ENCODE results near the gene BARHL1. TPM values are rescaled to one million over a fixed set of nuclear protein-coding genes. Genes with fewer than 3 reads are reported as not detected.

Gene BARHL1
- polyA plus RNA-seq, 1 of the 3 experiments (the other 2 are of a cell fraction) = not detected

- TF ChIP-seq EZH2phosphoT487 (IDR thresholded peaks at IDR 0.05; ENCODE audit: borderline replicate concordance, low read depth) = no peak
Measured at GRCh38 chr9:132543960-132544359, 38.4 kb upstream of the BARHL1 start (continued).

GRCh38 chr9:132545578-132545977, 36.8 kb upstream of the BARHL1 start:
- H3K4me2 ChIP-seq = no peak overlapping the region
- no peak for DNase-seq
- ChIA-PET CTCF (interaction anchor here (0.6 to 5.2 kb wide), 19 partner anchors 8 to 135 kb away, joined by 3 to 60 read pairs (median 8); no protein-coding TSS in a partner anchor), POLR2A (interaction anchor here (1.4 kb wide), 1 partner anchor 47 kb away, joined by 3 read pairs; no protein-coding TSS in a partner anchor)
- no peaks in the 10 kb centered on the region for H3K36me3 ChIP-seq (replicated peaks in 1 of 2; ENCODE audit: control insufficient read depth in 1 of 2, insufficient read depth in 2 of 2, low read length in 1 of 2)
- H3K4me3 ChIP-seq (ENCODE audit: low read depth in 2 of 2, low read length in 1 of 2) = no peak overlapping the region; a peak in 1 of 4 replicates
- no peaks in the 10 kb centered on the region for H3K9me2 ChIP-seq
- no peaks in the 10 kb centered on the region for H3K9me3 ChIP-seq
- H3K9ac ChIP-seq = no peak overlapping the region
- H3K79me2 ChIP-seq (ENCODE audit: insufficient read depth) = no peaks in the 10 kb centered on the region
- peaks cover 0 to 49% of the 10 kb centered on the region in 2 experiments; a peak in 1 of 4 replicates for H3K4me1 ChIP-seq (ENCODE audit: control insufficient read depth in 1 of 2, insufficient read depth in 2 of 2, low read depth in 1 of 2, low read length in 1 of 2)
- no peak overlapping the region for H2AFZ ChIP-seq (ENCODE audit: low read depth)
- 71% methylated on average over 9 of the region's 9 CpGs for WGBS (ENCODE audit: low lambda C conversion rate)
- TF ChIP-seq GATA2 (CRISPR knock-in tag; IDR thresholded peaks at IDR 0.05) (no peak), RAD21 (IDR thresholded peaks at IDR 0.05; ENCODE audit: low read length) (no peak), TAF1 (IDR thresholded peaks at IDR 0.05; ENCODE audit: borderline replicate concordance, low read depth, low read length) (no peak), RXRA (IDR thresholded peaks at IDR 0.05; ENCODE audit: borderline replicate concordance, low read depth) (no peak)
- H3K27ac ChIP-seq (ENCODE audit: low read depth in 2 of 2, low read length in 1 of 2) = peak overlapping the region in 1 of 2 experiments; percentile 85; a peak in 2 of 4 replicates
- no peaks in the 10 kb centered on the region for H4K20me1 ChIP-seq (ENCODE audit: insufficient read depth)
- no peaks in the 10 kb centered on the region for H3K27me3 ChIP-seq (ENCODE audit: insufficient read depth)
- no peaks in the 10 kb centered on the region for H3F3A ChIP-seq (replicated peaks; ENCODE audit: insufficient read depth)

GRCh38 chr9:132546148-132547051, 36.0 kb upstream of the BARHL1 start:
- H3K4me2 ChIP-seq = peak overlapping the region; percentile 60
- H3K27me3 ChIP-seq (ENCODE audit: insufficient read depth) = no peaks in the 10 kb centered on the region
- ChIA-PET POLR2A (interaction anchor here (0.7 to 1.4 kb wide), 2 partner anchors 42 to 48 kb away, joined by 3 read pairs; no protein-coding TSS in a partner anchor), CTCF (interaction anchor here (0.6 to 5.2 kb wide), 30 partner anchors 9 to 395 kb away, joined by 3 to 60 read pairs (median 6); no protein-coding TSS in a partner anchor)
- no peaks in the 10 kb centered on the region for H3K9me2 ChIP-seq
- H3K27ac ChIP-seq (ENCODE audit: low read depth in 2 of 2, low read length in 1 of 2) = peak overlapping the region in 1 of 2 experiments; percentile 85; a peak in 2 of 4 replicates
- no peaks in the 10 kb centered on the region for H3F3A ChIP-seq (replicated peaks; ENCODE audit: insufficient read depth)
- peaks cover 0 to 49% of the 10 kb centered on the region in 2 experiments; a peak in 1 of 4 replicates for H3K4me1 ChIP-seq (ENCODE audit: control insufficient read depth in 1 of 2, insufficient read depth in 2 of 2, low read depth in 1 of 2, low read length in 1 of 2)
- no peak overlapping the region for H3K9ac ChIP-seq
- DNase-seq = peak; percentile 96
- 9% methylated on average over 15 of the region's 27 CpGs for WGBS (ENCODE audit: low lambda C conversion rate)
- H2AFZ ChIP-seq (ENCODE audit: low read depth) = peak overlapping the region; percentile 89; the same call in 1 of the 2 replicates
- no peaks in the 10 kb centered on the region for H3K79me2 ChIP-seq (ENCODE audit: insufficient read depth)
- H3K4me3 ChIP-seq (ENCODE audit: low read depth in 2 of 2, low read length in 1 of 2) = peak overlapping the region; percentile 24 to 29; a peak in 3 of 4 replicates
- H4K20me1 ChIP-seq (ENCODE audit: insufficient read depth) = no peaks in the 10 kb centered on the region
- no peaks in the 10 kb centered on the region for H3K9me3 ChIP-seq
- H3K36me3 ChIP-seq (replicated peaks in 1 of 2; ENCODE audit: control insufficient read depth in 1 of 2, insufficient read depth in 2 of 2, low read length in 1 of 2) = no peaks in the 10 kb centered on the region
- TF ChIP-seq FOXJ3 (CRISPR knock-in tag; IDR thresholded peaks at IDR 0.05) (peak; percentile 81), YY1 (IDR thresholded peaks at IDR 0.05; ENCODE audit: low read depth) (no peak), CHD2 (IDR thresholded peaks at IDR 0.05; ENCODE audit: low read length, partially characterized antibody) (peak; percentile 73), REST (IDR thresholded peaks at IDR 0.05; ENCODE audit: low read depth, low read length) (no peak), ZBTB33 (IDR thresholded peaks at IDR 0.05; ENCODE audit: borderline replicate concordance, low read depth) (no peak), FOSL2 (IDR thresholded peaks at IDR 0.05; ENCODE audit: borderline replicate concordance, low read depth) (no peak), TCF12 (IDR thresholded peaks at IDR 0.05) (peak; percentile 81), SMC3 (IDR thresholded peaks at IDR 0.05; ENCODE audit: low read depth, low read length) (no peak), RCOR1 (IDR thresholded peaks at IDR 0.05; ENCODE audit: low read length) (peak; percentile 78), POLR2AphosphoS5 (IDR thresholded peaks at IDR 0.05; ENCODE audit: low read depth, low read length) (peak; percentile 53; the same call in 1 of the 2 replicates), USF1 (IDR thresholded peaks at IDR 0.05; ENCODE audit: borderline replicate concordance, low read depth) (peak; percentile 60)

Measured in SK-N-SH (cell line).